ENCODE data around the gene GSTM3.
"Not testable (repeated sequence)": the region's sequence is repeated elsewhere in the genome, so short reads cannot be mapped to it uniquely, and the experiment has no call there.

The GSTM3 gene

GRCh38 chr1:109761227-109762038 is 20.6 kb upstream of the GSTM3 start:
- no peak for DNase-seq (ENCODE audit: low spot score)

- DNase-seq (ENCODE audit: low spot score): no peak
These were observed 19.9 kb upstream of the GSTM3 start for GRCh38 chr1:109760581-109761226.

- no peak for DNase-seq (ENCODE audit: low spot score)
These were observed 18.9 kb upstream of the GSTM3 start for GRCh38 chr1:109759513-109760334.

- DNase-seq (ENCODE audit: low spot score): no peak
These were observed 17.3 kb upstream of the GSTM3 start for GRCh38 chr1:109757936-109758786.

GRCh38 chr1:109756848-109757521 is 16.1 kb upstream of the GSTM3 start:
- no peak for DNase-seq (ENCODE audit: low spot score)

GRCh38 chr1:109756325-109756724 is 15.5 kb upstream of the GSTM3 start:
- DNase-seq (ENCODE audit: low spot score): not testable (repeated sequence)

- DNase-seq (ENCODE audit: low spot score): no peak
These were observed 13.9 kb upstream of the GSTM3 start for GRCh38 chr1:109754738-109755137.

- no peak for DNase-seq (ENCODE audit: low spot score)
These were observed 10.9 kb upstream of the GSTM3 start for GRCh38 chr1:109751531-109752260.

- no peak for DNase-seq (ENCODE audit: low spot score)
These were observed 10.1 kb upstream of the GSTM3 start for GRCh38 chr1:109750920-109751319.

GRCh38 chr1:109750241-109750882 is 9.5 kb upstream of the GSTM3 start:
- DNase-seq (ENCODE audit: low spot score): no peak

GRCh38 chr1:109749221-109749620 is 8.4 kb upstream of the GSTM3 start:
- no peak for DNase-seq (ENCODE audit: low spot score)

- DNase-seq (ENCODE audit: low spot score): not testable (repeated sequence)
These were observed 7.5 kb upstream of the GSTM3 start for GRCh38 chr1:109748311-109748710.

- DNase-seq (ENCODE audit: low spot score): peak; percentile 85
These were observed 862 bp downstream of the GSTM3 start for GRCh38 chr1:109739738-109740614.

GRCh38 chr1:109733236-109733870 is 7.5 kb downstream of the GSTM3 start:
- no peak for DNase-seq (ENCODE audit: low spot score)

GRCh38 chr1:109732390-109732881 is 8.4 kb downstream of the GSTM3 start:
- DNase-seq (ENCODE audit: low spot score): no peak

GRCh38 chr1:109730666-109731065 is 10.2 kb downstream of the GSTM3 start:
- DNase-seq (ENCODE audit: low spot score): no peak

- no peak for DNase-seq (ENCODE audit: low spot score)
These were observed 12.0 kb downstream of the GSTM3 start for GRCh38 chr1:109728870-109729269.

- DNase-seq (ENCODE audit: low spot score): no peak
These were observed 14.0 kb downstream of the GSTM3 start for GRCh38 chr1:109726728-109727373.

Data from CD4-positive, alpha-beta T cell treated with Interleukin-2 at 100 ng/mL for 4 hours (primary cell).